C4-2B (cell line): ENCODE results near the gene GABRA6.
A peak's percentile ranks its signal among the peaks of the same experiment; 100 is the strongest.

Source experiments
- CTCF ChIP-seq: fragments of 450-650 bp; conservative IDR thresholded peaks from 2 replicates; pipeline ENCODE4 v1.5.1; 2017; ENCODE audit warnings: mild to moderate bottlenecking
- ZFX ChIP-seq: fragments of 450-650 bp; IDR thresholded peaks from 2 replicates; pipeline ENCODE4 v1.6.1; 2017

GRCh38 chr5:161676103-161676502 is 9.4 kb upstream of the GABRA6 start:
- no peak for TF ChIP-seq ZFX
- TF ChIP-seq CTCF, result peak; percentile 71
